Left renal cortex interstitium (tissue), 4 donors: ENCODE results near the gene PKD2. TPM values are rescaled to one million over a fixed set of nuclear protein-coding genes. Genes with fewer than 3 reads are reported as not detected.
"Not testable (repeated sequence)": the region's sequence is repeated elsewhere in the genome, so short reads cannot be mapped to it uniquely, and the experiment has no call there.

Experiments
- DNase-seq, 4 donors: peaks; one replicate each; pipeline ENCODE4 v3.0.0-alpha.2; 2013; ENCODE audit warnings: low read depth in 4 of 4, low spot score in 2 of 4, missing footprints in 1 of 4
- polyA plus RNA-seq, 4 donors: library from polyadenylated mRNA; unstranded; fragments of 120-200 nt; gene quantifications; one replicate each; pipeline ENCODE4 v1.2.1, GENCODE V29; 2013; ENCODE audit not compliant: insufficient read length in 4 of 4

Gene PKD2
- polyA plus RNA-seq, 4 donors: 62.9 to 87.2 (median 73.2) TPM

DNA sequence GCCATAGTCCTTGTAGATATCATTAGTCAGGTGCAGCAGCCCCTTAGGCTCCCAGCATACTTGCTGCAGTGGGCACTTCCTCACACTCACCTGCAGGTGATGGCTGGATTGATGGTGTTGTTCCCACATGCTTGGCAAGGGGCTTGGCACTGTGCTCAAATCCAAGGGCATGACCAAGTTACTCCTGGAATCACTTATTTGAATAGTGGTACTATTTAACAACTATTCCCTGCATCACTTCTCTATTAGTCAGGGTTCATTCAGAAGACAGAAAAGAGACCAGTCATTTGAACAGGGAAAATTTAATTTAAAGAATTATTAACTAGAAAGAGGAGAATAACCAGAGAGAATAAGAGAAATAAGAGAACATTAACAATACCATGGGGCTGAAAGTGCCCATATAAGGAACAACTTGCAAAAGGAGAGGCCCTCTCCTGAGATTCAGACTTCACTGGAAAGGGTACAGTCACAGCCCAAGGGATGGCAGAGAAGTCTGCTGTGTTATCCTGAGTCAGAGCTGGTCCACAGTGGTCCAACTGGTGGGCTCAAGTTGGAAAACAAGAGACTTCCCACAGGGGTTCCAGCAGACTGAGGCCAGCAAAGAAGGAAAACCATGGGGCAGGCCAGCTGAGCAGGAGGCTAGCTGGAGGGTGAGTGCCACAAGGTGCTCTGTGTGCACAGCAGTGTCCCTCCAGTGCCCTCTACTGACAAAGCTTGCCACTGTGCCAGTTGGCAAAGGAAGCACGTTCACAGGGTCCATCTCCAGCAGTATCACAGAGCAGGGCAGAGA lies 22.1 kb upstream of the PKD2 start:
- no peak for DNase-seq

DNA sequence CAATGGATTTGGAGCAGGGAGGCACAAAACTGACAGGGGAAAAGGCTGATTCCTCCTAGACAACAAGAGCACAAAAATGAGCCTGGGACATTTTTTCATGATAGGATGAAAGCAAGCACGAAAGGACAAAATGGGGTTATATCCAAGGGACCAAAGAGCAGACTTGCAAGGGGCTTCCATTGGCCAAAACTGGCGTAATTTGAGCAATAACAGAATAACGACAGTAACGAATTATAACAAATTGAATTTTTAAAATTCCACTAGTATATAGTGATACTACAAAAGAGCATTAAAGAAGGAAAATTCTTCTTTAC lies 21.6 kb upstream of the PKD2 start:
- DNase-seq: no peak

DNA sequence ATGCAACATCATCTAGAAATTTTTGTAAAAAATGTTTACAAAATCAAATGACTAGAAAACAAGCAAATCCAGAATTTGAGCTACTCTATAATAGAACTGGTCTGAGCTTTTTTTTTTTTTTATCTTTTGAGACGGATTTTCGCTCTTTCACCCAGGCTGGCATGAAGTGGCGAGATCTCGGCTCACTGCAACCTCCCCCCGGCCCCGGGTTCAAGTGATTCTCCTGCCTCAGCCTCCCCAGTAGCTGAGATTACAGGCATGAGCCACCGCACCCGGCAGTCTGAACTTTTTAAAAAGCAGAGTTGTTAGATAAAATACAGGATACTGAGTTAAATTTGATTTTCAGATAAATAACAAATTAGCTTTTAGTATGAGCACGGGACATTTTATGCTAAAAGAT lies 20.9 kb upstream of the PKD2 start:
- no peak for DNase-seq

DNA sequence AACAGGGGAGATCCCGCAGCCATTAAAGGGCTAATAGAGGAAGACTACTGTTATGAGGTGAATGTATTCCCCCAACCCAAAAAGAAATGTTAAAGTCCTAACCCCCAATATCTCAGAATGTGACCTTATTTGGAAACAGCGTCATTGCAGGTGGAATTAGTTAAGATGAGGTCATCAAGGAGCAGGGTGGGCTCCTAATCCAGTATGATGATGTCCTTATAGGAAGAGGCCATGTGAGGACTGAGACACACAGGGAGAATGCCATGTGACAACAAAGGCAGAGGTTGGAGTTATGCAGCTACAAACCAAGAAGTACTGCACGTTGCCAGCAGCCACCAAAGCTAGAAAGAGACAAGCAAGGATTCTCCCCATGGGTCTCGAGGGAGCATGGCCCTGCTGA lies 17.7 kb upstream of the PKD2 start:
- no peak for DNase-seq

DNA sequence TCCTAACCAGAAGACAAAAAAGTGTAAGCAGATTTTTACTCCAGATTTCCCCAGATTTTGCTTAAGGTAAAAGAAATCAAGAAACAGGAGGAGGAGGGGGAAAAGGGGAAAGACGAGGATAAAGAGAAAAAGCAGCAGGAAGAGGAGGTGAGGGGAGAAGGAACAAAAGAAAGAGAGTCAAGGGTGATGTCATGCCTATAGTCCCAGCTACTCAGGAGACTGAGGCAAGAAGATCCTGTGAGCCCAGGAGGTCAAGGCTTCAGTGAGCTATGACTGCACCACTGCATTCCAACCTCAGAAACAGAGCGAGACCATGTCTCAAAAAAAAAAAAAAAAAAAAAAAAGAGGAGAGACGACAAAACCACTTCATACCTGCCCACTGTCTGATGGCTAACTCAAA lies 12.0 kb upstream of the PKD2 start:
- no peak for DNase-seq

DNA sequence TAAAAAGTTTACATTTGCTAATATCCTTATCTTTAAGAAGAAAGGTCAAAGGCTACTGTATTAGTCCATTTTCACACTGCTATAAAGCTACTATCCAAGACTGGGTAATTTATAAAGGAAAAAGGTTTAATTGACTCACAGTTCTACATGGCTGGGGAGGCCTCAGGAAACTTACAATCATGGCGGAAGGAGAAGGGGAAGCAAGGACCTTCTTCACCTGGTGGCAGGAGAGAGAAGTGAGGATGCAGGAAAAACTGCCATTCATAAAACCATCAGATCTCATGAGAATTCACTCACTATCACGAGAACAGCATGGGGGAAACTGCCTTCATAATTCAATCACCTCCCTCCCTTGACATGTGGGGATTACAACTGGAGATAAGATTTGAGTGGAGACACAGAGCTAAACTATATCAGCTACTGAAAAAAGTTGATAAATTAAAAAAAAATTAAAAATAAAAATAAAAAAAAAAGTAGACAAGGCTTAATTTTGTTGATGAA lies 8.2 kb upstream of the PKD2 start:
- not testable (repeated sequence) for DNase-seq

DNA sequence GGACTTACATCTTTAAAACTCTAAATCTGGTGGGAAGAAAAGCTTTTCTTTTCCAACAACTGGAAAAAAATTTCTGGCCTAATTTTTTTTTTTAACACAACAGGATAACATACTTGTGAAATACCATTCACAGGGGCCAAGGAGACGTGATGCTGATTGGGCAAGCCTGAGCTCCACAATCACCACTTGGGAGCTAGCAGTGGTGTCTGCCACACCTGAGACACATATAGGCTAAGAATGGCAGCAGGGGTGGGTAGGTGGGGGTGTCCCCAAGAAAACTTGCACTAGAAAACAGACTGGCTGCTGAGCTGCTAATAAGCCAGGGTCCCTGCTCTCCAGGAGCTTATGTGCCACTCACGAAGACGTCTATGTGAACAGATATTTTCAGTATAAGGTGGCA lies 5.6 kb upstream of the PKD2 start:
- DNase-seq: no peak

DNA sequence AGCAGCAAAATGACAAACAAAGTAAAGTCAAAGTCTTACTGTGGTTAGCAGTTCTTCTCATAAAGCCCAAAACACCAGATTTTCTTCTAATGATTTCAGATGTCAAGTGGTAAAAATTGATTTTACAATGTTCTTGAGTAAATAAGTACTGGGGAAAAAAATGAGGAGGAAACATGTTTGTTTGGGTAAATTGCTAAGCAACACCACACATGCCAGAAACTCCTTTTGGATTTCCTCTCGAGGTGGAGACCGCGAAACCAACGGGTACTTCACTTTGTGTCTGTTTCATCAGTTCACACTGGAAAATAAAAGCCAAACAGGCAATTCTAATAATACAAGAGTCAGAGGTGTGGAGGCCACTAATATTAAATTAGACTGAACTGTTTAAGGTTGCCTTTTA lies 4.6 kb upstream of the PKD2 start:
- no peak for DNase-seq

DNA sequence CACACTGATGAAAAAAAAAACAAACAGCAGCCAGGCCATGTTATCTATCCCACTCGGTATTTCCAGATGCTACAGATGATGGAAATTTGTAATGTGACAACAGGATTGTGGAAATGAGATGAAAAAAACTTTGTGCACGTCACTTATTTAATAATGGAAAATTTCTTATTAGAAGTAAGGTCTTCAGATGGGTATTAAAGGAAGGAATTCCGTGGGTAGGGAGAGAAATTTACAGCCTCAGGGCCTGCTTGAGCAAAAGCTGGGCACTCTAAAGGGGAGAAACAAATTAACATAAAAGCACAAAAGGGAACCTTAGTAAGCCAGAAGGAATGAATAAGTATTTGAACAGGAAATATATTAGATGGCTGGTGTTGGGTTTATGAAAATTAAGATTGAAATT lies 4.2 kb upstream of the PKD2 start:
- DNase-seq: no peak

DNA sequence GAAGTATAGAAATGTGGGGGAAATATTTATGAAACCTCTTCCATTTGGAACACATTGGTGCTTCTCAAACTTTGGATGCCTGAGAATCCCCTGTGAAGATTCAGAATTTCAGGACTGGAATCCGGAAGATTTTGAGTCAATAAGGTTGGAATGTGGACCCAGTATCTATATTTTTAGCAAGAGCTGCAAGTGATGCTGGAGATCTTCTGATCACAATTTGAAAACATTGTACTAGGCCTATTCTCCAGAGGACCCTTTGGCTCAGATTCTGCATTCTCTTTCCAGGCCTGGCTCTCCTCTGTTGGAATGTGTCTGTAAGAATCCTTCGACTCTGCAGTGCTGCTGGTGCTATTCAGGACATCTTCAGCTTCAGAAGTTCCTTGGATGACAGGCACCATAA lies 2.4 kb upstream of the PKD2 start:
- no peak for DNase-seq

DNA sequence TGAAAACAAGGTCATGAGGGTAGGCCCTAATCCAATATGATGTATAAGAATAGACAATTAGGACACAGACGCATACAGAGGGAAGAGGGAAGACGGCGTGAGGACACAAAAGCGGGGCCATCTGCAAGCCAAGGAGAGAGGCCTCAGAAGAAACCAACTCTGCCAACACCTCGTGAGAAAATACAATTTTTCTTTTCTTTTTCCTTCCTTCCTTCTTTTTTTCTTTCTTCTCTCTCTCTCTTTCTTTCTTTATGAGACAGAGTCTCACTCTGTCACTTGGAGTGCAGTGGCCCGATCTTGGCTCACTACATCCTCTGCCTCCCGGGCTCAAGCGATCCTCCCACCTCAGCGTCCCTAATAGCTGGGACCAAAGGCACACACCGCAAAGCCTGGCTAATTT lies 1.5 kb upstream of the PKD2 start:
- no peak for DNase-seq

DNA sequence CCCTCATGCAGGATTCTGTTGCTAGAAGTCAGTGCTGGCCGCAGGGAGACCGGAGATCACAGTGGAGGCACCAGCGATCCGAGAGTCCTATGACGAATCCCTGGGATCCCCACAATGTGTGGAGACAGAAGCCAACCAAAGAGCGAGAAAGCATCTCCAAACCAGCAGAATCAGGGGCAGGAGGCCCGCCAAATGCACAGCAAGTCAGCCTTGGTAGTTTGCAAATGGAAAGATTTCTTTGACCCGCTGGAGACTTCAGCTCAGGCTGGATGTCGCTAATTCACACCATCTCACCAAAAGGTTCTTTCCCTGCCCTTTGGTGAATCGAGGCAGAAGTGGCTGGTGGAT lies 505 bp upstream of the PKD2 start:
- DNase-seq: no peak

DNA sequence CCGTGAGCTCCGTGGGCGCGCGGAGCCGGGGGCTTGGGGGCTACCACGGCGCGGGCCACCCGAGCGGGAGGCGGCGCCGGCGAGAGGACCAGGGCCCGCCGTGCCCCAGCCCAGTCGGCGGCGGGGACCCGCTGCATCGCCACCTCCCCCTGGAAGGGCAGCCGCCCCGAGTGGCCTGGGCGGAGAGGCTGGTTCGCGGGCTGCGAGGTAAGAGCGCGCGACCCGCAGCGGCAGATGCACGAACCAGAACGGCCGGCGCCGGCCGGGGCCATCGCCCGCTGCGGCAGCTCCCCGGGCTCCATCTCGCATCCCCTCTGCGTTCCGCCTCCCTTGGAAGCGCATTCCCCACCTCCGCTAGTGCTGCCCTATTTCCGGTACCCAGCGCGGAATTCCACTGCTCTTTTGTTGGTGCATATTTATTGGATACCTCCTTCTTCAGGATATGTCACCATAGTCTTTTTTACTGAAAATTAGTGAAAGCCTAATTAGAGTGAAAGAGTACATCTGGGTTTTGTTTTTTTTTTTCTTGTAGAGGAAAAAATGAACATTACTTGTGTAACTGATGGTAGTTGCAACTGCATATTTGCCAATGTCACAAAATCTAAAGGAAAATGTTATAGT lies 797 bp downstream of the PKD2 start:
- peak in 2 of 4 donors; percentile 23 to 31 for DNase-seq

DNA sequence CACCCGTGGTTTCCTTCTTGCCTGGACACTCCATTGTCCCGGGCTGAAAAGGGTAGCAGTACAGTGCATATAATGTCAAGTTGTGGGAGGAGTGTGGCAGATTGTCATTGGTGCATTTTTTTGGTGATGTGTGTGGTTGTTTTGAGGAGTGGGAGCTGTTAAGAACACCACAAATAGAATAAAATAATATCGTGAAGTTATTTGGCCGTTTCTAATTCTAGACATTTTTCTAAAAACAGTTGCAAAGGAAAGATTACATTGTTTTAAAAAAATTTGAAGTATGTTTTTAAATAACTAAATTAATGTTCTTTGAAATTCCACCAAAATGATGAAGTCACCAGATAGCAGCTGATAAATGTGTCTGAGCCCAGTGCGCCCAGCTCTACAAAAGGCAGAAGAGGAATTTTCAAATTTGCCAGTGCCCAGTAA lies 1.3 kb downstream of the PKD2 start:
- no peak for DNase-seq

DNA sequence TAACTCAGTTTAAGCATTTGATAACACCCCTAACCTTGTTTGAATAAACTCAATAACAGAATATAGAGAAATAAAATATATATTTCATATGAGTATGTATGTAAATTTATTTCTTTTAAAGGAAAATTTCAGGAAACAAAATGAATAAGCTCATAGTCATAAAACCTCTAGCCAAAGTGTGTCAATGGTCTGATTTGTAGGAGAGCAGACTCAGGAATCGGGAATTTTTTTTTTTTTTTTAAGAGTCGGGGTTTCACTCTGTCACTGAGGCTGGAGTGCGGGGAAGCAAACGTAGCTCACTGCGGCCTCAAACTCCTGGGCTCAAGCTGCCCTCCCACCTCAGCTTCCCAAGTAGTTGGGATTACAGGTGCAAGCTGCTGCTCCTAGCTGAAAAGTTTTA lies 2.4 kb downstream of the PKD2 start:
- no peak for DNase-seq

DNA sequence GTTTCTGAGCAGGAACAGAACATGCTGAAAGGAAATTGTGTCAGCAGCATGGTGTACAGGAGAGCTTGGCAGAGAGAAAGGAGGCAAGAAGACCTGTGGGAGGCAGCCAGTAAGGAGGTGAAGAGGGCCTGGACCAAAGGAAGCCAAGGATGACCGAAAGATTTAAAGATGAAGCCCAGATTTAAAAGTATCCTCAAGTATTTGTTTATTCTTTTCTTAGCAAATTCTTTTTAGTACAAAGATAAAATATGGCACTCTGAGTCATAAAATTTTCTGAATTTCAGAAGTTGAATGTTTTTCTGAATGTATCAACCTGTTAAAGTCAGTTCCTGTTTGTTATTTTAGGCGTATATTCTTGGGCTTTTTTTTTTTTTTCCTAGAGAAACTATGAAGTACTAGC lies 3.5 kb downstream of the PKD2 start:
- no peak for DNase-seq

DNA sequence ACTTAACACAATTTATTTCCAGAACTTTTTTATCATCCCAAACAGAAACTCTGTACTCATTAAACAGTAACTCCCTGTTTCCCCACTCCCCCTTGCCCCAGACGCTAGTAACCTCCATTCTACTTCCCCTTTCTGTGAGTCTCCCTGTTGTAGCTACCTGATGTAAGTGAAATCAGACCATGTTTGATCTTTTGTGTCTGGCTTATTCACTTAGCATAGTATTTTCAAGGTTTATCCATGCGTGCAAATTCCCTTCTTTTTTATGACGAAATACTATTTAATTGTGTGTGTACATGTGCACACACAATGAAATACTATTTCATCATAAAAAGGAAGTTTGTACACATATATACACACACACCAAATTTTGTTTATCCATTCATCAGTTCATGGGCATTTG lies 5.2 kb downstream of the PKD2 start:
- no peak for DNase-seq

DNA sequence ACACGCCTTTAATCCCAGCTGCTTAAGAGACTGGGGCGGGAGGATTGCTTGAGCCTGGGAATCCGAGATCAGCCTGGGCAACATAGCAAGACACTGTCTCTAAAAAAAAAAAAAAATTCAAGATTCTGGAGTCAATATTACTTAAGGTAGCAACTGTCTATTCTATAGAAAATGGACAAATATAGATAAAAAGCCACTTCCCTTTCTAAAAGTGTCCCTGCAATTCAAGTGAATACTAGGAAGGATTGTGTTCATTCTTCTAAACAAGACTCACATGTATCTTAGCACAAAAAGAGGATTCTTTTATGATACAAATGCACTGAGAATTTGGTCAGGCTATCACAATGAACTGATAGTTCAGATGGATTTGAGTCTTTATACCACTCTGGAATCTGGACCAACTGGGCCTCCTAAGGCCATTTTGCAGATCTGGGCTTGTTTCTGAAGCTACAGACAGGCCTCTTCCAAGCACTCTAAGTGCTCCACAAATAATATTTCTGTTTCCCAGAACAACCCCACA lies 7.0 kb downstream of the PKD2 start:
- DNase-seq: no peak

DNA sequence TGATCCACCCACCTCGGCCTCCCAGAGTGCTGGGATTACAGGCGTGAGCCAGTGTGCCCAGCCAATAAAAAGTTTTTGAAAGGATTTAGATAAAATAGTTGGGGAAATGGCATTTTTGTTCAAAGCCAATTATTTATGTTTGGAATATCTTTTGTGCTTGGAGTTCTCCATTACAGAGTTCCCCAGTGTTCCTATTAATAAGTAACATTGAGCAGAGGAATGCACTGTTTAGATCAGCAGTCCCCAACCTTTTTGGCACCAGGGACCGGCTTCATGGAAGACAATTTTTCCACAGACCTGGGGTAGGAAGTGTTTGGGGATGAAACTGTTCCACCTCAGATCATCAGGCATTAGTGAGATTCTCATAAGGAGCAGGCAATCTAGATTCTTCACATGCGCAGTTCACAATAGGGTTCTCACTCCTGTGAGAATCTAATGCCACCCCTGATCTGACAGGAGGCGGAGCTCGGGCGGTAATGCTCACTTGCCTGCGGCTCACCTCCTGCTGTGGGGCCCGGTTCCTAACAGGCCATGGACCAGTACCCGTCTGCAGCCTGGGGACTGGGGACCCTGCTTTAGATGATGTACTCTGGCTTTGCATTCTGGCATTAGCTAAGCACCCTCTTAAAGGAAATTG lies 8.3 kb downstream of the PKD2 start:
- DNase-seq: no peak

DNA sequence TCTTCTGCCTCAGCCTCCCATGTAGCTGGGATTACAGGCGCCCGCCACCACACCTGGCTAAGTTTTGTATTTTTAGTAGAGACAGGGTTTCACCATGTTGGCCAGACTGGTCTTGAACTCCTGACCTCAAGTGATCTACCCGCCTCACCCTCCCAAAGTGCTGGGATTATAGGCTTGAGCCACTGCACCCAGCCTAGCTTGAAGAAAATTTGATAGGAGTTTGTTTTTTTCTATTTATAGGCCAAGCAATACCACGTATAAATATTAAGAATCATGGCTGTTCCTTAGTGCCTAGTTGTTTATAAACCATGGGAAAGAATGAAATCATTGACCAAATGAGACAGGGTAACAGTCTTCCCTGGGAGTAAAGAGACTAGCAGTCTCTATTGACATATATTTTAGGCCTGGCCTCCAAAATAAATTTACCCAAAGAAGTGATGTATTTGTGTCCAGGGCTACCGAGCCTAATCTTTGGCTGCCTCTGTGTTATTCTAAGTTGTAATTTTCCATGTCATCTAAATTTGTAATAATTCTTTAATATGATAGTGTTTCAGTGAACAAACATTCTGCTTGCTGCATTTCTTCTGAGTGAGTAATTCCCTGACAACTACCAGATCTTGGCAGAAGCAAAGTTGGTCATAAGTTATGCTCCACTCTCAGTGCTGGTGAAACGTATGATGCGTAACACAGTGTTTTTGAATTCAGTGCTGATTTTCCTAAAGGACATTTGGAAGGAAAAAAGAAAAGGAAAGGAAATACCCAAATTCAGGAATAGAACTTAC lies 10.3 kb downstream of the PKD2 start:
- DNase-seq: peak in 1 of 4 donors; percentile 29

DNA sequence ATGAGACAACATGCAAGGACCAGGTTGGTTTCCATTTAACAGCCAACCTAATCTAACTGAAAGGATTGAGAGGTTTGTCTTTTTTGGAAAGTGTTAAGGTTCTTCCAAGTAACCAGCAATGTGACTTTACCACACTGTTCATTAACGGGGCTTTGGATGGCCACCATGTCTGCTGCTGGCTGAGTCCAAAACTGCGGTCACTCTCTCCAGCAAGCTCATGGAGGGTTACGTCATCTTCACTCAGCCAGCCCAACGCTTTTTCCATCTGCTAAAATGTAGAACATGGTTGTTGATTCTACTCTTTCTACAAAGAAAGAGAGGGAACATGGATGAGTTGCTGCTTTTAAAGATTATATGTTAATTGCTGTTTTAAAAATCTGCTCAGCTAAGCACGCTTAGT lies 11.0 kb downstream of the PKD2 start:
- DNase-seq: no peak
